Measurements from ENCODE around the gene RFWD3.
A peak's percentile ranks its signal among the peaks of the same experiment; 100 is the strongest.

The RFWD3 gene

DNA sequence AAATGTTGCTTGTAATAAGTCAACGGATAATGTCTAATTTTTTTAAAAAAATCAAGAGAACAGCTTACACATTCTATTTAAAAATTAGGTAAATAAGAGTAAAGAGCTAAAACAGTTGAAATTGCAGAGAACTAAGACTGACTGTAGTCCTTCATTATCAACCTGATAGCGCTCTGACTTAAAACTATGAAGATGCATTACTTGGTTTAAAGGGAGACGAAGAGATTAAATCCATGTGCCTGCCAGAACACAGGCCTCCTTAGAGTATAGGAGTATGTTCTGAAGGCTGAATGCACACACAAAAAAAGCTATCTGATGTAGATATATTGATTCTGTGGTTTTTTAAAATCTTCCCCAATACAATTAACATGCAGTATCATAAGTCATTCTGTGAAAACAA is 88.2 kb downstream of the RFWD3 start:
- DNase-seq: peak in 1 of 5 experiments; percentile 37

DNA sequence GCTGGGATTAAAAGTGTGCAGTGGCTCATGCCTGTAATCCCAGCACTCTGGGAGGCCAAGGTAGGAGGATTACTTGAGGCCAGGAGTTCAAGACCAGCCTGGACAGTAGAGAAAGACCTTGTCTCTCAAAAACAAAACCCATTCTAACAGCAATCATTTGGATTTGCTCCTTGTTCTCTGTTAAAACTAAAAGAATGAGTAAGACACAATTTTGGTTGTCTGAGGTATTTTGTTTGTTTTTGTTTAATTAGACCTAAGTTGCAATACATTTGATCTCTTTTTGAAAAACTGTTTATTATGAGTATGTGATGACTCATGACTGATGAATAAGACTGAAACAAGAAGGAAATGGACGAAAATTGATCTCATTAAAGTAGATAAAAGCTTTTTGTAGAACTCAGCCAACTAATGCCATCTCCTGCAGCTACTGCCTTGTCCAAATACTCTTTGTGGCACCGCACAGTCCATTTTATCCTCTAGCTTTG is 88.8 kb downstream of the RFWD3 start:
- DNase-seq: peak in 1 of 5 experiments; percentile 71

GRCh38 chr16:74575807-74576643 is 90.7 kb downstream of the RFWD3 start:
- no peak for DNase-seq

- no peak for DNase-seq
These were observed 91.4 kb downstream of the RFWD3 start for GRCh38 chr16:74575175-74575806.

- no peak for DNase-seq
These were observed 92.5 kb downstream of the RFWD3 start for GRCh38 chr16:74574146-74574545.

DNA sequence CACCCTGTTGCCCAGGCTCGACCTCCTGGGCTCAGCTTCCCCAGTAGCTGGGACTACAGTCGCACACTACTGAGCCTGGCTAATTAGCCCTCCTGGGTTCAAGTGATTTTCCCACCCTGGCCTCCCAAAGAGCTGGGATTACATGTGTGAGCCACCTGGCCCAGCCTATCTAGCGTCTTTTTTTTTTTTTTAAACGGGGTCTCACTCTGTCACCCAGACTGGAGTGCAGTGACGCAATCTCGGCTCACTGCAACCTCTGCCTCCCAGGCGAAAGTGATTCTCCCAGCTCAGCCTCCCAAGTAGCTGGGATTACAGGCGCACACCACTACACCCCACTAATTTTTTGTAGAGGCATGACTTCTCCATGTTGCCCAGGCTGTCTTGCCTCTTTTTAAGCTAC is 93.1 kb downstream of the RFWD3 start:
- DNase-seq: no peak
